Heart right ventricle (tissue), 16 donors: ENCODE measurements around the gene ASB4. TPM values are rescaled to one million over a fixed set of nuclear protein-coding genes. Genes with fewer than 3 reads are reported as not detected.

ENCODE experiments used
- ATAC-seq, 8 donors: fragments of 200-7000 bp; cut with Tn5 transposase; one replicate each; pipeline ENCODE4 v1.9.1; 2020; ENCODE audit warnings: mild to moderate bottlenecking in 8 of 8, moderate library complexity in 8 of 8, moderate number of reproducible peaks in 1 of 8
- DNase-seq, 2 donors: peaks; one replicate each; pipeline ENCODE4 v3.0.0-alpha.2; 2020
- H3K27ac ChIP-seq, 10 donors: fragments of 200-600 bp; sonication (generic) in 2 of 10; one replicate each; pipeline versions ENCODE4 v1.5.0 to v1.8.0; 2020 to 2022; ENCODE audit warnings: mild to moderate bottlenecking in 3 of 10
- H3K27me3 ChIP-seq, 7 donors: fragments of 200-600 bp; one replicate each; pipeline ENCODE4 v1.8.0; 2021 to 2022; ENCODE audit warnings: mild to moderate bottlenecking in 2 of 7
- H3K36me3 ChIP-seq, 9 donors: fragments of 200-600 bp; sonication (generic) in 1 of 9; one replicate each; pipeline versions ENCODE4 v1.5.0 to v1.8.0; 2020 to 2022; ENCODE audit warnings: mild to moderate bottlenecking in 2 of 9
- H3K4me1 ChIP-seq, 9 donors: fragments of 200-600 bp; sonication (generic) in 1 of 9; one replicate each; pipeline versions ENCODE4 v1.5.0 to v1.8.0; 2020 to 2022; ENCODE audit warnings: mild to moderate bottlenecking in 4 of 9
- H3K4me3 ChIP-seq, 10 donors: fragments of 200-600 bp; sonication (generic) in 2 of 10; one replicate each; pipeline versions ENCODE4 v1.5.0 to v1.8.0; 2020 to 2022; ENCODE audit warnings: mild to moderate bottlenecking in 7 of 10, moderate library complexity in 2 of 10
- H3K9me3 ChIP-seq, 11 donors: fragments of 200-600 bp in 10 of 11; sonication (generic) in 2 of 11; one replicate each; pipeline versions ENCODE4 v1.5.0 to v1.8.0; 2013 to 2022; ENCODE audit warnings: mild to moderate bottlenecking in 2 of 11, control low read depth in 1 of 11, moderate library complexity in 1 of 11
- CTCF ChIP-seq, 9 donors: fragments of 200-600 bp; sonication (generic) in 2 of 9; IDR thresholded peaks; one replicate each; pipeline versions ENCODE4 v1.5.0 to v1.8.0; 2021 to 2022; ENCODE audit warnings: antibody characterized with exemption in 9 of 9, mild to moderate bottlenecking in 5 of 9, moderate library complexity in 1 of 9
- WGBS, 2 donors: extraction: QIAGEN DNeasy Blood & Tissue Kit; methylation state at CpG; one replicate each; pipeline ENCODE4 v1.1.7; 2013; ENCODE audit warnings: inconsistent platforms in 1 of 2; 5-methylcytosine and 5-hydroxymethylcytosine counted together
- intact Hi-C, 10 donors: fragments of 100-400 bp; cut with DNase I; formaldehyde crosslinking; loops; one replicate each; pipeline versions ENCODE4 v1.11.1 to v1.14.2; 2022
- polyA plus RNA-seq, 2 donors: library from polyadenylated mRNA; stranded (reverse); fragments of 200-250 nt; gene quantifications; one replicate each; pipeline ENCODE4 v1.2.3, GENCODE V29; 2013
- total RNA-seq, 10 donors: library from RNA; stranded (reverse); fragmentation: NEBNext Ultra II Directional in 3 of 10; extraction: Animal tissue kit (Norgen Biotek cat#: 25700) in 3 of 10; gene quantifications; one replicate each; pipeline versions ENCODE4 v1.2.1 to v1.2.4, GENCODE V29; 2021 to 2023
- donor health status: Arrhythmogenic right ventricular cardiomyopathy.
- donor health status: ischemic (EF 13 %, LVEDD 7.1; RV severe dilation, severe dysfunction).
- donor health status: healthy with polysubstance abuse.
- donor health status: DM: no; HTN: yes; CAD: no.
- donor health status: DM: no; HTN: no; CAD: no.
- donor health status: ischemic (EF 25% LVEDD 6.9; RV normal size, moderate dysfunction).
- donor health status: ischemic (EF 25% LVEDD 5.7; RV mildly dilated, moderate dysfunction).
- donor health status: healthy.
- donor health status: DM: yes; HTN: yes; CAD: no.
- donor health status: Ischemic cardiomyopathy.
- donor health status: ischemic (EF 35%, LVEDD 5.7; RV mildly dilated, moderate dysfunction).
- donor health status: nonischemic (EF 11% LVEDD 7.7; RV severe dilation, severe dysfunction).
- donor health status: DM: yes; HTN: yes; CAD: no.
- donor health status: PGD.
- donor health status: ischemic (EF 29% LVEDD 5.4; RV normal size, mild dysfunction).
- donor health status: nonischemic (EF 23%, LVEDD 6.1; RV moderate dilation, normal function).

Gene ASB4
- total and polyA plus RNA-seq, 12 donors: 0.26 to 7.1 (median 3.0) TPM

- intact Hi-C loops: loop anchor here in 2 of 10 donors (5.0 kb wide), 1 partner anchor 43 kb away; the partner anchor contains the start of gene PDK4 (in 2 of the 2)
- H3K27ac ChIP-seq: peak overlapping the region in 1 of 10 donors; percentile 64
These were observed 68.2 kb downstream of the ASB4 start for GRCh38 chr7:95553939-95554338.

GRCh38 chr7:95556777-95557176, 71.0 kb downstream of the ASB4 start:
- no peaks in the 10 kb centered on the region for H3K9me3 ChIP-seq
- no peaks in the 10 kb centered on the region for H3K27me3 ChIP-seq
- DNase-seq: no peak
- H3K36me3 ChIP-seq: no peaks in the 10 kb centered on the region
- no peak for ATAC-seq
- TF ChIP-seq CTCF (IDR thresholded peaks at IDR 0.05): no peak
- H3K4me1 ChIP-seq: peaks cover 0 to 12% (median 0%) of the 10 kb centered on the region in 9 donors
- H3K27ac ChIP-seq: no peak overlapping the region
- H3K4me3 ChIP-seq: no peak overlapping the region
- intact Hi-C loops: no loop called here
- 92 to 93% methylated on average over 2 of the region's 2 CpGs for WGBS, 2 donors

More at GRCh38 chr7:95553939-95554338, 68.2 kb downstream of the ASB4 start:
- no peaks in the 10 kb centered on the region for H3K36me3 ChIP-seq
- DNase-seq: no peak
- TF ChIP-seq CTCF (IDR thresholded peaks at IDR 0.05): no peak
- WGBS, 2 donors: 82 to 87% methylated on average over 2 of the region's 2 CpGs
- H3K27me3 ChIP-seq: no peaks in the 10 kb centered on the region
- no peak for ATAC-seq
- H3K4me3 ChIP-seq: no peak overlapping the region
- H3K4me1 ChIP-seq: peaks cover 5 to 34% (median 21%) of the 10 kb centered on the region in 9 donors
- no peaks in the 10 kb centered on the region for H3K9me3 ChIP-seq

- Histone ChIP-seq H3K9me3 (peaks cover 0 to 10% (median 0%) of the 10 kb centered on the region in 11 donors), H3K36me3 (no peaks in the 10 kb centered on the region), H3K27ac (no peak overlapping the region), H3K27me3 (no peaks in the 10 kb centered on the region), H3K4me1 (peaks cover 0 to 5% (median 0%) of the 10 kb centered on the region in 9 donors), H3K4me3 (no peak overlapping the region)
- DNase-seq: no peak
- WGBS, 2 donors: 73 to 79% methylated on average over 3 of the region's 3 CpGs
- TF ChIP-seq CTCF (IDR thresholded peaks at IDR 0.05): no peak
- no peak for ATAC-seq
- intact Hi-C loops: no loop called here
These were observed 73.1 kb downstream of the ASB4 start for GRCh38 chr7:95558864-95559263.

GRCh38 chr7:95560674-95561073, 74.9 kb downstream of the ASB4 start:
- peaks cover 0 to 10% (median 0%) of the 10 kb centered on the region in 11 donors for H3K9me3 ChIP-seq
- H3K4me3 ChIP-seq: no peak overlapping the region
- peaks cover 0 to 3% (median 0%) of the 10 kb centered on the region in 9 donors for H3K4me1 ChIP-seq
- intact Hi-C loops: no loop called here
- no peak overlapping the region for H3K27ac ChIP-seq
- no peak for ATAC-seq
- H3K27me3 ChIP-seq: no peaks in the 10 kb centered on the region
- no peak for TF ChIP-seq CTCF (IDR thresholded peaks at IDR 0.05)
- no peak for DNase-seq
- H3K36me3 ChIP-seq: no peaks in the 10 kb centered on the region
- 89 to 94% methylated on average over 2 of the region's 2 CpGs for WGBS, 2 donors
